NCI-H2196 treated with DMSO at 0.1 percent for 48 hours (cell line): ENCODE measurements around the gene TSNAX.

Source experiments
- DNase-seq: peaks from one replicate; lab custom pipeline; 2025; ENCODE audit not compliant: unreplicated experiment; lab: John Stamatoyannopoulos, UW

TSNAX gene

GRCh38 chr1:231518485-231519034 lies 9.9 kb upstream of the TSNAX start:
- no peak for DNase-seq

GRCh38 chr1:231519166-231519565 lies 9.3 kb upstream of the TSNAX start:
- DNase-seq = no peak

- no peak for DNase-seq
Measured at GRCh38 chr1:231522038-231522437, 6.4 kb upstream of the TSNAX start.

- DNase-seq = no peak
Measured at GRCh38 chr1:231522931-231523642, 5.4 kb upstream of the TSNAX start.

GRCh38 chr1:231523816-231524215 lies 4.7 kb upstream of the TSNAX start:
- DNase-seq = no peak

- no peak for DNase-seq
Measured at GRCh38 chr1:231526536-231526935, 1.9 kb upstream of the TSNAX start.

GRCh38 chr1:231527586-231528171 lies 790 bp upstream of the TSNAX start:
- no peak for DNase-seq

- no peak for DNase-seq
Measured at GRCh38 chr1:231533240-231533639, 4.8 kb downstream of the TSNAX start.

GRCh38 chr1:231534703-231535159 lies 6.3 kb downstream of the TSNAX start:
- DNase-seq = peak; percentile 63

- no peak for DNase-seq
Measured at GRCh38 chr1:231536099-231536498, 7.6 kb downstream of the TSNAX start.

GRCh38 chr1:231540847-231541246 lies 12.4 kb downstream of the TSNAX start:
- no peak for DNase-seq

- no peak for DNase-seq
Measured at GRCh38 chr1:231541842-231542241, 13.4 kb downstream of the TSNAX start.

- no peak for DNase-seq
Measured at GRCh38 chr1:231544943-231545592, 16.6 kb downstream of the TSNAX start.

GRCh38 chr1:231546693-231547092 lies 18.2 kb downstream of the TSNAX start:
- no peak for DNase-seq

GRCh38 chr1:231549733-231550447 lies 21.4 kb downstream of the TSNAX start:
- DNase-seq = no peak

GRCh38 chr1:231550448-231550781 lies 21.9 kb downstream of the TSNAX start:
- no peak for DNase-seq

GRCh38 chr1:231553320-231553719 lies 24.9 kb downstream of the TSNAX start:
- DNase-seq = no peak

- no peak for DNase-seq
Measured at GRCh38 chr1:231554969-231555368, 26.5 kb downstream of the TSNAX start.

GRCh38 chr1:231557411-231557810 lies 28.9 kb downstream of the TSNAX start:
- no peak for DNase-seq

GRCh38 chr1:231557898-231558707 lies 29.6 kb downstream of the TSNAX start:
- no peak for DNase-seq
